ENCODE results near the gene CYP24A1. TPM values are rescaled to one million over a fixed set of nuclear protein-coding genes. Genes with fewer than 3 reads are reported as not detected.
A peak's percentile ranks its signal among the peaks of the same experiment; 100 is the strongest.

CYP24A1 gene
- total RNA-seq, 1 donor from 2014 or later: 0.73 TPM

- no peaks in the 10 kb centered on the region for H3K36me3 ChIP-seq (ENCODE audit: insufficient read depth, low read length)
- H3K9ac ChIP-seq (ENCODE audit: low read length): no peak overlapping the region
- H3K4me2 ChIP-seq (ENCODE audit: low read length): no peak overlapping the region
- peaks cover 41% of the 10 kb centered on the region for H3K4me1 ChIP-seq (ENCODE audit: insufficient read depth, low read length)
- peaks cover 1% of the 10 kb centered on the region for H3K36me3 Mint-ChIP-seq (ENCODE audit: low read depth, unreplicated experiment)
- H3K79me2 ChIP-seq (ENCODE audit: insufficient read depth, low read length): no peaks in the 10 kb centered on the region
- FAIRE-seq: no peak
- H3K27me3 ChIP-seq (ENCODE audit: insufficient read depth, low read length): no peaks in the 10 kb centered on the region
- no peaks in the 10 kb centered on the region for H4K20me1 ChIP-seq (ENCODE audit: insufficient read depth, low read length)
- H3K9me3 Mint-ChIP-seq (ENCODE audit: unreplicated experiment): peaks cover 4% of the 10 kb centered on the region
- H2AFZ ChIP-seq (ENCODE audit: low read depth, low read length): no peak overlapping the region
- no peaks in the 10 kb centered on the region for H3K27me3 Mint-ChIP-seq (ENCODE audit: low read depth, unreplicated experiment)
- H3K4me3 ChIP-seq (ENCODE audit: insufficient read depth, low read depth, low read length): no peak overlapping the region
- no peak for DNase-seq (ENCODE audit: low read depth)
- no peak overlapping the region for H3K4me3 Mint-ChIP-seq (ENCODE audit: unreplicated experiment)
- peaks cover 14% of the 10 kb centered on the region for H3K4me1 Mint-ChIP-seq (ENCODE audit: low read depth, unreplicated experiment)
- H3K9me3 ChIP-seq (ENCODE audit: insufficient read depth, low read depth, low read length): peaks cover 4% of the 10 kb centered on the region
- H3K27ac Mint-ChIP-seq (ENCODE audit: unreplicated experiment): no peak overlapping the region
- TF ChIP-seq CTCF (IDR thresholded peaks at IDR 0.05; ENCODE audit: insufficient read depth, low read depth, low read length): no peak
- peak overlapping the region; percentile 16 for H3K27ac ChIP-seq (ENCODE audit: low read depth, low read length)
Observed at GRCh38 chr20:54138427-54138826, 35.4 kb downstream of the CYP24A1 start.

GRCh38 chr20:54137115-54137514, 36.7 kb downstream of the CYP24A1 start:
- Histone ChIP-seq H4K20me1 (ENCODE audit: insufficient read depth, low read length) (no peaks in the 10 kb centered on the region), H3K4me1 (ENCODE audit: insufficient read depth, low read length) (peaks cover 51% of the 10 kb centered on the region), H3K4me3 (ENCODE audit: insufficient read depth, low read depth, low read length) (no peak overlapping the region), H3K4me2 (ENCODE audit: low read length) (no peak overlapping the region), H3K27me3 (ENCODE audit: insufficient read depth, low read length) (no peaks in the 10 kb centered on the region), H3K9me3 (ENCODE audit: insufficient read depth, low read depth, low read length) (peaks cover 4% of the 10 kb centered on the region), H3K79me2 (ENCODE audit: insufficient read depth, low read length) (no peaks in the 10 kb centered on the region), H2AFZ (ENCODE audit: low read depth, low read length) (no peak overlapping the region), H3K9ac (ENCODE audit: low read length) (peak overlapping the region; percentile 21), H3K27ac (ENCODE audit: low read depth, low read length) (peak overlapping the region; percentile 69), H3K36me3 (ENCODE audit: insufficient read depth, low read length) (no peaks in the 10 kb centered on the region)
- Mint-ChIP-seq H3K27ac (ENCODE audit: unreplicated experiment) (no peak overlapping the region), H3K4me1 (ENCODE audit: low read depth, unreplicated experiment) (peaks cover 14% of the 10 kb centered on the region), H3K36me3 (ENCODE audit: low read depth, unreplicated experiment) (peaks cover 1% of the 10 kb centered on the region), H3K27me3 (ENCODE audit: low read depth, unreplicated experiment) (no peaks in the 10 kb centered on the region), H3K9me3 (ENCODE audit: unreplicated experiment) (peaks cover 4% of the 10 kb centered on the region), H3K4me3 (ENCODE audit: unreplicated experiment) (no peak overlapping the region)
- FAIRE-seq: no peak
- DNase-seq (ENCODE audit: low read depth): peak; percentile 79
- no peak for TF ChIP-seq EZH2 (IDR thresholded peaks at IDR 0.05; ENCODE audit: insufficient read depth, low read length)
- no peak for TF ChIP-seq CTCF (IDR thresholded peaks at IDR 0.05; ENCODE audit: insufficient read depth, low read depth, low read length)

- Histone ChIP-seq H3K9me3 (ENCODE audit: insufficient read depth, low read depth, low read length) (peaks cover 4% of the 10 kb centered on the region), H3K36me3 (ENCODE audit: insufficient read depth, low read length) (no peaks in the 10 kb centered on the region), H3K79me2 (ENCODE audit: insufficient read depth, low read length) (no peaks in the 10 kb centered on the region), H4K20me1 (ENCODE audit: insufficient read depth, low read length) (no peaks in the 10 kb centered on the region), H2AFZ (ENCODE audit: low read depth, low read length) (no peak overlapping the region), H3K27me3 (ENCODE audit: insufficient read depth, low read length) (no peaks in the 10 kb centered on the region), H3K9ac (ENCODE audit: low read length) (peak overlapping the region; percentile 78), H3K4me1 (ENCODE audit: insufficient read depth, low read length) (peaks cover 38% of the 10 kb centered on the region), H3K4me2 (ENCODE audit: low read length) (peak overlapping the region; percentile 63), H3K4me3 (ENCODE audit: insufficient read depth, low read depth, low read length) (no peak overlapping the region), H3K27ac (ENCODE audit: low read depth, low read length) (peak overlapping the region; percentile 97)
- no peaks in the 10 kb centered on the region for H3K4me1 Mint-ChIP-seq (ENCODE audit: low read depth, unreplicated experiment)
- no peaks in the 10 kb centered on the region for H3K36me3 Mint-ChIP-seq (ENCODE audit: low read depth, unreplicated experiment)
- H3K4me3 Mint-ChIP-seq (ENCODE audit: unreplicated experiment): no peak overlapping the region
- DNase-seq (ENCODE audit: low read depth) (peak; percentile 75), FAIRE-seq (peak; percentile 45)
- no peak overlapping the region for H3K27ac Mint-ChIP-seq (ENCODE audit: unreplicated experiment)
- H3K9me3 Mint-ChIP-seq (ENCODE audit: unreplicated experiment): no peaks in the 10 kb centered on the region
- TF ChIP-seq CTCF (IDR thresholded peaks at IDR 0.05; ENCODE audit: insufficient read depth, low read depth, low read length): no peak
- no peak for TF ChIP-seq EZH2 (IDR thresholded peaks at IDR 0.05; ENCODE audit: insufficient read depth, low read length)
- H3K27me3 Mint-ChIP-seq (ENCODE audit: low read depth, unreplicated experiment): no peaks in the 10 kb centered on the region
Observed at GRCh38 chr20:54134445-54135220, 39.2 kb downstream of the CYP24A1 start.
